SH-SY5Y (cell line): ENCODE measurements around the gene SLC34A1.

ENCODE experiments used
- GATA2 ChIP-seq: IDR thresholded peaks from 2 replicates; pipeline ENCODE4 v1.6.1; 2011; ENCODE audit warnings: mild to moderate bottlenecking, low read depth, low read length
- GATA3 ChIP-seq: IDR thresholded peaks from 2 replicates; pipeline ENCODE4 v1.6.1; 2011; ENCODE audit warnings: low read depth, mild to moderate bottlenecking, low read length, moderate library complexity

DNA sequence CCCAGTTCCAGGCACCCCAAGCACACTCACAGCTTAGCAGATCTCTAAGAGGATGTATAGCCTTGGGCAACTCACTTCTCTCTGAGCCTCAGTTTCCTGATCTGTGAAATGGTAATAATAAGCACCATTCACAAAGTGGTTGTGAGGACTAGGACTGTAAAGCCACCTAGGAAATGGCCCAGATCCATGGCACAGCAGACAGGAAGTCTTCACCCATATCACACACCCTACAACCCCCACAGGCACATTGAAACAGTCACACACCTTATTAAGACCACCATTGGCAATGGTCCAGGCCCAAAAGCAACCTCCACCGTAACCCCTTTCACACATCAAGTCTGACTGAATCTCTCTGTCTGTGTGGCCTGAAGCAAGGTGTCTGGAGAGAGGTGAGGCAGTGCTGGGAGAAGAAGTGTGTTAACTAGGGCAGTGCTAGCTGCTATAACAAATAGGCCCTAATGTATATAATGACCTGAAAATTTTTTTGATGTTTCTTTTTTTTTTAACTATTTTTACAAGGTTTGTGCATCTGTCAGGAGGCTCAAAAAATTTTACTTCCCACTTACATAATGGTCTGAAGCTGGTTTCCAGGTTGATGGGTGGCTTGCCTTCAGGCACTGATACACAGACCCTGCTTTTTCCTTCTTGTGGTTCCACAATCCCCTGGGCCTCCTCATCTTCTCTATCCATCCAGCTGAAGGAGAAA is 28.9 kb upstream of the SLC34A1 start:
- no peak for TF ChIP-seq GATA2
- no peak for TF ChIP-seq GATA3
